GF-D8 (cell line): Measurements from ENCODE around the gene CCAR1.
"Not testable (repeated sequence)": the region's sequence is repeated elsewhere in the genome, so short reads cannot be mapped to it uniquely, and the experiment has no call there.

Experiments
- DNase-seq: peaks from one replicate; lab custom pipeline; 2025; lab: John Stamatoyannopoulos, UW

CCAR1 gene

GRCh38 chr10:68759967-68760366 lies 38.9 kb downstream of the CCAR1 start:
- no peak for DNase-seq

- not testable (repeated sequence) for DNase-seq
Observed at GRCh38 chr10:68767407-68767806, 46.4 kb downstream of the CCAR1 start.

DNA sequence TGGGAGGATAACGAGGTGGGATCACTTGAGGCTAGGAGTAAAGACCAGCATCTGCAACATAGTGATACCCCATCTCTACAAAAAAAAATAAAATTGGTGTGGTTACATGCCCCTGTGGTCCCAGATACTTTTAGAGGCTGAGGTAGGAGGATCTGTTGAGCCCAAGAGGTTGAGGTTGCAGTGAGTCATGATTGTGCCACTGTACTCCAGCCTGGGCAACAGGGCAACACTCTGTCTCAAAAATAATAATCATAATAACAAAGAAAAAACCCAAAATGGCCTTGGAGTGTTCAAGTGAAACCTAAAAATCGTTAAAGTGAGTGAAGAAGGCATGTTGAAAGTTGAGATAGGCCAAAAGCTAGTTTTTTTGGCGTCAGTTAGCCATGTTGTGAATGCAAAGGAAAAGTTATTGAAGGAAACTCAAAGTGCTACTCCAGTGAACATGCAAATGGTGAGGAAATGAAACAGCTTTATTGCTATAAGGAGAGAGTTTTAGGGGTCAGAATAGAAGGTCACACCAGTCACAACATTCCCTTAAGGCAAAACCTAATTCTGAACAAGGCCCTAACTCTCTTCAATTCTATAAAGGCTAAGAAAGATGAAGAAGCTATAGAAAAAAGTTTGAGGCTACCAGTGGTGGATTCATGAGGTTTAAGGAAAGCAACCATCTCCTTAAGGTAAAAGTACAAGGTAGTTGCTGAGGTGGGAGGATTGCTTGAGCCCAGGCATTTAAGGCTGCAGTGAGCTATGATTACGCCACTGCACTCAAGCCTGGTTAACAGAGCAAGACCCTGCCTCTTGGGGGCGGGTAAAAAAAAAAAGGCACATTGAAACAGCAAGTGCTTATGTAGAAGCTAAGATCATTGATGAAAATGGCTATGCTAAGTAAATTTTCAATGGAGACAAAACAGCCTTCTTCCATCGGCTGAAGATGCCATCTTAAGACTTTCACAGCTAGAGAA lies 60.9 kb downstream of the CCAR1 start:
- no peak for DNase-seq

DNA sequence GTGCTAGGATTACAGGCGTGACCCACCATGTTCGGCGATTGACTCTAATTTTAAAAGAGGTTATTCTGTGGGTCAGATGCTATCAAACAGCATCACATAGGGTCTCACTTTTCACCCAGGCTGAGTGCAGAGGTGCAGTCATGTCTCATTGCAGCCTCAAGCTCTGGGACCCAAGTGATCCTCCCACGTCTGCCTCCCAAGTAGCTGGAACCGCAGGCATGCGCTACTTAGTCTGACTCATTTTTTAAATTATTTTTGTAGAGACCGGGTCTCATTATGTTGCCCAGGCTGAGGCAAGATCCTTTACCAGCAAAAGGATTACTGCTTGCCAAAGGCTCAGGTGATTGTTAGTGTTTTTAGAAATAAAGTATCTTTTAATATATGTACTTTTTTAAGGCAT lies 63.4 kb downstream of the CCAR1 start:
- no peak for DNase-seq

- no peak for DNase-seq
Observed at GRCh38 chr10:68787813-68788212, 66.8 kb downstream of the CCAR1 start.

DNA sequence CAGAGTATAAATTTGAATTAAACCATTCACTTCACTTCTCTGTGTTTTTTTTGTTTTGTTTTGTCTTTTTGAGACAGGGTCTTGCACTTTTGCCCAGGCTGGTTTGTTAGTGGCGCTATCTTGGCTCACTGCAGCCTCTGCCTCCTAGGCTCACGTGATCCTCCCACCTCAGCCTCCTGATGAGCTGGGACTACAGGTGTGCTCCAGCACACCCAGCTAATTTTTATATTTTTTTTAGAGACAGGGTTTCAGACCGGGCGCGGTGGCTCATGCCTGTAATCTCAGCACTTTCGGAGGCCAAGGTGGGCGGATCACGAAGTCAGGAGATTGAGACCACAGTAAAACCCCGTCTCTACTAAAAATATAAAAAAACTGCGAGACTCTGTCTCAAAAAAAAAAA lies 69.4 kb downstream of the CCAR1 start:
- no peak for DNase-seq

- no peak for DNase-seq
Observed at GRCh38 chr10:68792115-68792514, 71.1 kb downstream of the CCAR1 start.

DNA sequence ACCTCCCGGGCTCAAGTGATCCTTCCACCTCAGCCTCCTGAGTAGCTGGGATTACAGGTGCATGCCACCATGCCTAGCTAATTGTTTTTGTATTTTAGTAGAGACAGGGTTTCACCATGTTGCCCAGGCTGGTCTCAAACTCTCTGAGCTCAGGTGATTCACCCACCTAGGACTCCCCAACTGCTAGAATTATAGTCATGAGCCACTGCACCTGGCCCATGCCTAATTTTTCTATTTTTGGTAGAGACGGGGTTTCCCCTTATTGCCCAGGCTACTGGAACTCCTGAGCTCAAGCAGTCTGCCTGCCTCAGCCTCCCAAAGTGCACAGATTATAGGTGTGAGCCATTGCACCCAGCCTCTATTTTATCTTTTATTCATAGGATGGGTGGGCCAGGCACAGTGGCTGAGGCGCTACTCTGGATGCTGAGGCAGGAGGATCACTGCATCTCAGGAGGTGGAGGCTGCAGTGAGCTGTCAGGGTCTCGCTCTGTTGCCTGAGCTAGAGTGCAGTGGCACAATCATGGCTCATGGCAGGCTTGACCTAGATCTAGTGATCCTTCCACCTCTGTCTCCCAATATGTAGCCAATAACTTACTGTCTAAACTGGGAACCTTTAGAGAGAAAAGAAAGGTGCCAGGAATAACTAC lies 75.0 kb downstream of the CCAR1 start:
- DNase-seq, result no peak

- DNase-seq, result no peak
Observed at GRCh38 chr10:68796605-68797004, 75.6 kb downstream of the CCAR1 start.

DNA sequence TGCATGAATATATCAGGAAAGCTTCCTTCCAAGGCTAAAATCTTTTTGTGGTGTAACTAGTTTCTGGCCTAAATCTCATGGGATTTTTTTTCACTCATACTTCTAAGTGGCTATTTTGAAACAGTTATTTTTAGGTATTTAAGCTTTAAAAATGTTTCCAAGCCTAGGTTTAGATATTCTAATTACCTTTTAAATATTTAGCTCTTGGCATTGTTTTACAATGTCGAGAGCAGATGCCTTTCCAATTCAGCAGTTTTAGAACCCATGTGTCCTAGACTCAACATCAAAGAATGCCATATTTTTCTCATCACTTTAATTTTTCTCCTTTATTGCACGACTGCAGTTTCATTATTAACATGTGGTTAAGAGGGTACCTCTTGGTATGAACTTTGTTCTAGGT lies 79.2 kb downstream of the CCAR1 start:
- no peak for DNase-seq

DNA sequence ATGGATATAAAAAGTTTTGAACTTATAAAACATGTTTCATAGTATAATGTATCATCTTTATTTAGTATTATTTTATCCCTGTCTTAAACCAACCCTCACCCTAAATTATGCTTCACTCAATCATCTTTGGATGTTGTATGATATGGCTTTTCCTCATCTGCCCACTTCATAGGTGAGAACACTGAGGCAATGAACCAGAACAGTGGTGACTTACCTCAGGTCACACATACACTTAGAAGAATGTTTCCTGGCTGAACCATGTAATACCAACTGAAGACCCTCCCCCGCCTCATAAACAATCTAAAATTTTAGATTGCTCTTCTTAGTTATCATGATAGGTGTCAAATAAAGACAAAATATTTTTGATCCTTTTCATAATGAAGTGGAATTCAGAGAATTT lies 83.7 kb downstream of the CCAR1 start:
- no peak for DNase-seq

- not testable (repeated sequence) for DNase-seq
Observed at GRCh38 chr10:68810830-68811229, 89.8 kb downstream of the CCAR1 start.

GRCh38 chr10:68811314-68812009 lies 90.4 kb downstream of the CCAR1 start:
- DNase-seq, result no peak

GRCh38 chr10:68812420-68812819 lies 91.4 kb downstream of the CCAR1 start:
- DNase-seq, result no peak

DNA sequence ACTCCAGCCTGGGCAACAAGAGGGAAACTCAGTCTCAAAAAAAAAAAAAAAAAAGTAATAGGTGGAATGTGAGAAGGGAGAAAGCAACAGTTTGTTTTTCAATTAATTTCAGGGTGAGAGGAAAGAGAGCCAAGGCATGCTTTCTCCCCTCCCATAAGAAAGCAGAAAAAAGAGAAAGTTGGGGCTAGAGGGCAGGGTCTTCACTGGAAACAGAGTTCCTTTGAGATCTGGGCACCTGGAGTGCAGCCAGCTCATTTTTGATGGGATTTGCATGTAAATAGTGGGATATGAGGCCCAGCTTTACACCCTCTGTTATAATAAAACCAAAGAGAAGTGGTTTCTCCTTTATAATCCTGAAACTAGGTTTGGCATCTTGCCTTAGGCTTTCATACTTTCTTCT lies 92.5 kb downstream of the CCAR1 start:
- no peak for DNase-seq

DNA sequence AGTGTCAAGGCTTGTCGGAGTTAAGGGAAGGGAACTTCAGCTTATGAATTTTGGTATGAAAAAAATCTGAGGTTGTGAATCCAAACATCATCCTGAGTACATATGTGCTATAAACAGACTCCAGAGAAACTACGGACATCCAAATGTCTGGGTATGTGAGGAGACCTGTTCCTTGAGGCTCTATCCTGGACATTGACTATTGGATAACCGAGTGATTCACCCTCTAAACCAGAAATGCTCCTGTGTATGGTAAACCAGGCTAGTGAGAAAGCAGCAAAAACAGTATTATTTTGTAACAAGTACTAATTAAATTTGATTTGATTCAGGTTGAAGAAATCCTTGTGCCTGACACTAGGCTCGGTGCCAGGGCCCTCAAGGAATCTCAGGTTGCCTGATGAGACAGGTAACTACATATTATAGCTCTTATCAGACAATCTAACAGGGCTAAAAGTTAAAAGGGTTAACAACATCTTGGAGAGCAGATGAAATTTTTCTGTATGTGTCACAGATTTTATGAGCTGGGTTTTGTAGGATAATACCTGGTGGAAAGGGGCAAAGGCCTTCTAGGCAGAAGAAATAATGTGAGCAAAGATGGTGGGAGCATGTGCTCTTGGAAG lies 95.9 kb downstream of the CCAR1 start:
- DNase-seq, result no peak

- not testable (repeated sequence) for DNase-seq
Observed at GRCh38 chr10:68820359-68820758, 99.3 kb downstream of the CCAR1 start.

DNA sequence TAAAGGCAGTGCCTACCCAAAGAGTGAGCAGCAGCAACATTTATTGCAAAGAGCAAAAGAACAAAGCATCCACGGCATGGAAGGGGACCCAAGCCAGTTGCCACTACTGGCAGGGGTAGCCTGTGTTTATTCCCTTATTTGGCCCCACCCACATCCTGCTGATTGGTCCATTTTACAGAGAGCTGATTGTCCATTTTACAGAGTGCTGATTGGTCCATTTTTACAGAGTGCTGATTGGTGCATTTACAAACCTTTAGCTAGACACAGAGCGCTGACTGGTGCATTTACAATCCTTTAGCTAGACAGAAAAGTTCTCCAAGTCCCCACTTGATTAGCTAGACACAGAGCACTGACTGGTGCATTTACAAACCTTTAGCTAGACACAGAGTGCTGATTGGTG lies 101.6 kb downstream of the CCAR1 start:
- not testable (repeated sequence) for DNase-seq

DNA sequence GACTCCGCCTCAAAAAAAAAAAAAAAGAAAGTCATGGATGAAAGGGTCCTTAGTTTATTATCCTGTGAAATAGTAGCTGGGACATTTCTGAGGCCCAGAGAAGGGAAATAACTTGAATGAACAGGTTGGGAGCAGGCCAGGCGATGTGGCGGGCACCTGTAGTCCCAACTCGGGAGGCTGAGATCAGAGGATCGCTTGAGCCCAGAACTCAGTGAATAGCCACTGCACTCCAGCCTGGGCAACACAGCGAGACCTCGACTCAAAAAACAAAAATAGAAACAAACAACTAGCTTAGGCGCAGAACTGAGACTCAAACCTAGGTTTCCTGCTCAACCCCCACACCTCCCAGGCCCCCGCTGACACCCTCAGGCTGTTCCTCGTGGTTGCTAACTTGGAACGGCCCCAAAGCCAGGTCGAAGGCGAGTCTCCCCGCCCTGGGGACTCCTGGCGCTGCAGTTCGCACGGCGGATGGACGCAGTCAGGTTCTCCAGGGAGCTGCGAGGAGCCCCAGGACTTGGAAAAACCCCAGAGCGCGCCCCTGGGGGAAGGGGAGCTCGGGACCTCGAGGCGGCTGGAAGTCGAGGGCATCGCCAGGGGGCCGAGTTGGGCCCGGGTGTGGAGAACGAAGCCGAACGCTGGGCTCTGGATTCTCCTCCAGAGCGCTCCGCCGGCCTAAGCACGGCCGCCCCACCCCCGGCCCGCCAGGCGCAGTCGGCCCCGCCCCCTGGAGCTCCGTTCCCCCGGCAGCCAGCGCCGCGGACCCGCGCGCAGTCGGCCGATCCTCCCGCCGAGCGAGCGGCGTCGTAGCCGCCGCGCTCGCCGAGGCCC lies 105.9 kb downstream of the CCAR1 start, which contains the start of gene STOX1:
Gene STOX1 (plus strand): TSS at position 768 of the 828 bp plus-strand sequence. CDS start 93 bp downstream, outside the sequence.
- no peak for DNase-seq

DNA sequence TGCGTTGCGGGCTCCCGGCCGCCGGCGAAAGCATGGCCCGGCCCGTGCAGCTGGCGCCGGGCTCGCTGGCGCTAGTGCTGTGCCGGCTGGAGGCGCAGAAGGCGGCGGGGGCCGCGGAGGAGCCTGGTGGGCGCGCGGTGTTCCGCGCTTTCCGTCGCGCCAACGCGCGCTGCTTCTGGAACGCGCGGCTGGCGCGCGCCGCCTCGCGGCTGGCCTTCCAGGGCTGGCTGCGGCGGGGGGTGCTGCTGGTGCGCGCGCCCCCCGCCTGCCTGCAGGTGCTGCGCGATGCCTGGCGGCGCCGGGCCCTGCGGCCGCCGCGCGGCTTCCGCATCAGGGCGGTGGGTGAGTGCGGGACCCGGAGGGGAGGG lies 106.5 kb downstream of the CCAR1 start:
- not testable (repeated sequence) for DNase-seq

DNA sequence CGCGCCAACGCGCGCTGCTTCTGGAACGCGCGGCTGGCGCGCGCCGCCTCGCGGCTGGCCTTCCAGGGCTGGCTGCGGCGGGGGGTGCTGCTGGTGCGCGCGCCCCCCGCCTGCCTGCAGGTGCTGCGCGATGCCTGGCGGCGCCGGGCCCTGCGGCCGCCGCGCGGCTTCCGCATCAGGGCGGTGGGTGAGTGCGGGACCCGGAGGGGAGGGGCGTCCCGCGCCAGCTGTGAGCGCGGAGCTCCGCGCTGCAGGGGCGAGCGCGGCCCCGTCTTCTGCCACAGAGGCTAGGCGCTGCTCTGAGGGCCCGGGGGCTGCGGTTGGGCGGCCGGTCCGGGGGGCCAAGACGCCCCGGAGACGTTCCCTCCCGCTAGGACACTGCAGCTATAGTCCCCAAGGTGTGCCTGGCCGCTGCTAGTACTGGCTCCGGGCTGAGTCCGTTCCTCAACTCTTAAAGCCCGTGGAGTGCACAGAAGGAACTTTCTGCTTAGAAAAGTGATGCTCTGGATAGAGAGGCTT lies 107.1 kb downstream of the CCAR1 start:
- not testable (repeated sequence) for DNase-seq
